Glomerular endothelial cell (primary cell): Measurements from ENCODE around the gene EMB. TPM values are rescaled to one million over a fixed set of nuclear protein-coding genes. Genes with fewer than 3 reads are reported as not detected.
"Not testable (repeated sequence)": the region's sequence is repeated elsewhere in the genome, so short reads cannot be mapped to it uniquely, and the experiment has no call there.

ENCODE experiments used
- DNase-seq: peaks from one replicate; pipeline ENCODE4 v3.0.0-alpha.2; 2011; ENCODE audit warnings: low read depth, low spot score; ENCODE audit errors: extremely low read depth
- total RNA-seq: library from RNA; depleted of rRNA; stranded (reverse); fragments of >200 nt; gene quantifications from 2 replicates; pipeline ENCODE4 v1.2.3, GENCODE V29; 2015

EMB gene
- total RNA-seq: 2.0 and 4.7 TPM in 2 replicates

GRCh38 chr5:50440651-50441492 lies at the start of gene EMB:
EMB (minus strand) TSS chr5:50441288; CDS start chr5:50441151, 137 bp downstream.
- DNase-seq: no peak

- DNase-seq: not testable (repeated sequence)
Observed at GRCh38 chr5:50489491-50489890, 48.4 kb upstream of the EMB start.

- DNase-seq: not testable (repeated sequence)
Observed at GRCh38 chr5:50478790-50479189, 37.7 kb upstream of the EMB start.

- DNase-seq: no peak
Observed at GRCh38 chr5:50476549-50476948, 35.5 kb upstream of the EMB start.

GRCh38 chr5:50465015-50465414 lies 23.9 kb upstream of the EMB start:
- DNase-seq: not testable (repeated sequence)

GRCh38 chr5:50463726-50464125 lies 22.6 kb upstream of the EMB start:
- no peak for DNase-seq

- no peak for DNase-seq
Observed at GRCh38 chr5:50463047-50463446, 22.0 kb upstream of the EMB start.

- not testable (repeated sequence) for DNase-seq
Observed at GRCh38 chr5:50462579-50462978, 21.5 kb upstream of the EMB start.

GRCh38 chr5:50458372-50458771 lies 17.3 kb upstream of the EMB start:
- not testable (repeated sequence) for DNase-seq

GRCh38 chr5:50449241-50449640 lies 8.2 kb upstream of the EMB start:
- DNase-seq: not testable (repeated sequence)

- no peak for DNase-seq
Observed at GRCh38 chr5:50447941-50448340, 6.9 kb upstream of the EMB start.

- no peak for DNase-seq
Observed at GRCh38 chr5:50447228-50447627, 6.1 kb upstream of the EMB start.

GRCh38 chr5:50445296-50445949 lies 4.3 kb upstream of the EMB start:
- no peak for DNase-seq

GRCh38 chr5:50442559-50443539 lies 1.8 kb upstream of the EMB start:
- DNase-seq: not testable (repeated sequence)

- no peak for DNase-seq
Observed at GRCh38 chr5:50441493-50441955, 436 bp upstream of the EMB start.

- DNase-seq: no peak
Observed at GRCh38 chr5:50439221-50439620, 1.9 kb downstream of the EMB start.

GRCh38 chr5:50438060-50438459 lies 3.0 kb downstream of the EMB start:
- not testable (repeated sequence) for DNase-seq

GRCh38 chr5:50435168-50435567 lies 5.9 kb downstream of the EMB start:
- DNase-seq: no peak

- DNase-seq: not testable (repeated sequence)
Observed at GRCh38 chr5:50431133-50431904, 9.8 kb downstream of the EMB start.
